Measurements from ENCODE around the gene INIP. TPM values are rescaled to one million over a fixed set of nuclear protein-coding genes. Genes with fewer than 3 reads are reported as not detected.

Gene INIP
- total and polyA plus RNA-seq, 2 of the 13 experiments (the other 11 are each of a cell fraction or from before 2014, with no cell fraction given) = 13.6 to 28.6 TPM

- peak; percentile 49; the same call in 1 of the 2 replicates for TF ChIP-seq THRA (CRISPR knock-in tag; IDR thresholded peaks at IDR 0.05; ENCODE audit: borderline replicate concordance)
- peak; percentile 66 for TF ChIP-seq SAP130 (CRISPR knock-in tag; IDR thresholded peaks at IDR 0.05; ENCODE audit: low read depth)
- TF ChIP-seq ZNF558 (CRISPR knock-in tag; IDR thresholded peaks at IDR 0.05; ENCODE audit: borderline replicate concordance) = no peak
- TF ChIP-seq GATAD2A (CRISPR knock-in tag; IDR thresholded peaks at IDR 0.05) = peak; percentile 55
- 0 out of 2 replicates have a peak, but pooled peaks have one; percentile 41 for TF ChIP-seq ZSCAN29 (CRISPR knock-in tag; conservative IDR thresholded peaks at IDR 0.05)
- TF ChIP-seq ZFYVE20 (CRISPR knock-in tag; IDR thresholded peaks at IDR 0.05; ENCODE audit: borderline replicate concordance, low read depth) = no peak
- TF ChIP-seq TCF7 (IDR thresholded peaks at IDR 0.05; ENCODE audit: low read depth) = peak; percentile 33; the same call in 1 of the 2 replicates
- peak; percentile 45 for TF ChIP-seq MAX (IDR thresholded peaks at IDR 0.05)
- TF ChIP-seq TEAD2 (CRISPR knock-in tag; IDR thresholded peaks at IDR 0.05) = no peak
- TF ChIP-seq ZNF556 (CRISPR knock-in tag; IDR thresholded peaks at IDR 0.05; ENCODE audit: borderline replicate concordance) = 0 out of 2 replicates have a peak, but pooled peaks have one; percentile 26
- TF ChIP-seq LCORL (IDR thresholded peaks at IDR 0.05) = no peak
- TF ChIP-seq LCORL (CRISPR knock-in tag; IDR thresholded peaks at IDR 0.05) = 0 out of 2 replicates have a peak, but pooled peaks have one; percentile 34
- peak; percentile 67 for TF ChIP-seq ARID3A (IDR thresholded peaks at IDR 0.05; ENCODE audit: low read depth, low read length)
- TF ChIP-seq FOSL2 (CRISPR knock-in tag; IDR thresholded peaks at IDR 0.05) = peak; percentile 60
- TF ChIP-seq SIX4 (CRISPR knock-in tag; IDR thresholded peaks at IDR 0.05) = 0 out of 2 replicates have a peak, but pooled peaks have one; percentile 17
- 0 out of 2 replicates have a peak, but pooled peaks have one; percentile 31 for TF ChIP-seq ZBTB34 (CRISPR knock-in tag; IDR thresholded peaks at IDR 0.05)
- no peak for TF ChIP-seq E2F5 (CRISPR knock-in tag; conservative IDR thresholded peaks at IDR 0.05)
- peak; percentile 44; the same call in 1 of the 2 replicates for TF ChIP-seq ISL2 (CRISPR knock-in tag; IDR thresholded peaks at IDR 0.05)
- peak; percentile 35; the same call in 1 of the 2 replicates for TF ChIP-seq ESRRA (CRISPR knock-in tag; IDR thresholded peaks at IDR 0.05; ENCODE audit: low read depth)
- TF ChIP-seq TEAD3 (CRISPR knock-in tag; optimal IDR thresholded peaks at IDR 0.05; ENCODE audit: borderline replicate concordance) = peak; percentile 81
- no peak for TF ChIP-seq HOXD1 (CRISPR knock-in tag; IDR thresholded peaks at IDR 0.05)
- TF ChIP-seq RXRB (CRISPR knock-in tag; IDR thresholded peaks at IDR 0.05; ENCODE audit: borderline replicate concordance) = peak; percentile 59; the same call in 1 of the 2 replicates
- 0 out of 2 replicates have a peak, but pooled peaks have one; percentile 34 for TF ChIP-seq ZNF34 (CRISPR knock-in tag; IDR thresholded peaks at IDR 0.05; ENCODE audit: borderline replicate concordance)
- no peak; the same call in 1 of the 2 replicates for TF ChIP-seq SP5 (CRISPR knock-in tag; IDR thresholded peaks at IDR 0.05; ENCODE audit: borderline replicate concordance, low read depth)
- TF ChIP-seq SIN3B (IDR thresholded peaks at IDR 0.05; ENCODE audit: low read length) = no peak
- TF ChIP-seq SNAPC5 (CRISPR knock-in tag; IDR thresholded peaks at IDR 0.05; ENCODE audit: borderline replicate concordance) = no peak
Observed at GRCh38 chr9:112731971-112732370, 14.1 kb upstream of the INIP start (continued).
